GM21737 (cell line): ENCODE measurements around the gene TMED4.

Source experiments
- ATAC-seq: cut with Tn5 transposase; IDR thresholded peaks from one replicate; pipeline ENCODE4 v1.9.1; 2021; ENCODE audit warnings: mild to moderate bottlenecking, moderate library complexity; ENCODE audit not compliant: unreplicated experiment

Gene TMED4

GRCh38 chr7:44541028-44541869, 40.8 kb downstream of the TMED4 start, which contains the start of gene NPC1L1:
Gene NPC1L1 (minus strand): TSS chr7:44541330. CDS start chr7:44541259, 71 bp downstream.
- ATAC-seq: no peak

GRCh38 chr7:44540592-44541027, 41.4 kb downstream of the TMED4 start:
- ATAC-seq: no peak

GRCh38 chr7:44539669-44540506, 42.1 kb downstream of the TMED4 start:
- ATAC-seq: no peak

GRCh38 chr7:44538798-44539668, 43.0 kb downstream of the TMED4 start:
- ATAC-seq: no peak

- ATAC-seq: no peak
Observed at GRCh38 chr7:44538093-44538797, 43.8 kb downstream of the TMED4 start.

GRCh38 chr7:44537442-44537841, 44.6 kb downstream of the TMED4 start:
- ATAC-seq: no peak

- no peak for ATAC-seq
Observed at GRCh38 chr7:44536090-44536489, 45.9 kb downstream of the TMED4 start.

- ATAC-seq: no peak
Observed at GRCh38 chr7:44535348-44536064, 46.5 kb downstream of the TMED4 start.

GRCh38 chr7:44534501-44534900, 47.5 kb downstream of the TMED4 start:
- no peak for ATAC-seq

GRCh38 chr7:44534087-44534486, 47.9 kb downstream of the TMED4 start:
- no peak for ATAC-seq

- no peak for ATAC-seq
Observed at GRCh38 chr7:44533301-44534055, 48.6 kb downstream of the TMED4 start.

- ATAC-seq: no peak
Observed at GRCh38 chr7:44531421-44532380, 50.3 kb downstream of the TMED4 start.

GRCh38 chr7:44530990-44531389, 51.0 kb downstream of the TMED4 start:
- no peak for ATAC-seq
